Measurements from ENCODE around the gene SKOR1. TPM values are rescaled to one million over a fixed set of nuclear protein-coding genes. Genes with fewer than 3 reads are reported as not detected.

The SKOR1 gene
- total and polyA plus RNA-seq, 2 of the 4 experiments (the other 2 are of a cell fraction), result 0.03 TPM; not detected in 1

- H3K79me1 ChIP-seq (ENCODE audit: low read depth in 1 of 2, low read length in 2 of 2), result no peaks in the 10 kb centered on the region
- intact Hi-C loops (cut with micrococcal nuclease), result no loop called here
Measured at GRCh38 chr15:67781907-67782690, 43.2 kb upstream of the SKOR1 start.

More at GRCh38 chr15:67781907-67782690, 43.2 kb upstream of the SKOR1 start:
- POLR2A ChIA-PET (ENCODE audit: unreplicated experiment), result no interaction called here
- Histone ChIP-seq H4K8ac (ENCODE audit: low read depth in 2 of 2, low read length in 2 of 2) (no peak overlapping the region), H3K9me1 (ENCODE audit: insufficient read depth, low read length) (peaks cover under 1% of the 10 kb centered on the region; the same call in 1 of the 2 replicates), H3K4me1 (ENCODE audit: control insufficient read depth, insufficient read depth, low read length) (no peaks in the 10 kb centered on the region), H2BK20ac (ENCODE audit: low read depth, low read length) (no peak overlapping the region), H2BK15ac (ENCODE audit: low read depth, low read length) (no peak overlapping the region), H2AFZ (replicated peaks; ENCODE audit: low read length, poor library complexity) (no peak overlapping the region), H3K14ac (replicated peaks; ENCODE audit: low read depth, low read length) (no peak overlapping the region), H3K4me2 (ENCODE audit: low read depth, low read length) (no peak overlapping the region), H3K4ac (ENCODE audit: low read depth, low read length) (no peak overlapping the region), H3K23ac (ENCODE audit: low read depth, low read length) (no peak overlapping the region), H4K20me1 (ENCODE audit: insufficient read depth, low read length) (0 out of 2 replicates have a peak, but pooled peaks cover 3% of the 10 kb centered on the region), H2BK5ac (ENCODE audit: low read depth, low read length, poor library complexity, severe bottlenecking) (no peak overlapping the region), H3K27ac (ENCODE audit: insufficient read depth, low read length) (no peak overlapping the region), H3K36me3 (ENCODE audit: control insufficient read depth, insufficient read depth, low read length) (peaks cover 4% of the 10 kb centered on the region; the same call in 1 of the 2 replicates), H3K27me3 (ENCODE audit: control insufficient read depth, insufficient read depth, low read length) (no peaks in the 10 kb centered on the region), H2AK9ac (replicated peaks; ENCODE audit: low read depth, low read length, poor library complexity) (no peak overlapping the region), H4K5ac (ENCODE audit: low read depth, low read length) (no peak overlapping the region), H3K56ac (ENCODE audit: extremely low read depth, insufficient read depth, low read length) (no peak overlapping the region), H2BK120ac (ENCODE audit: low read depth, low read length) (no peak overlapping the region), H4K91ac (ENCODE audit: insufficient read depth, low read depth, low read length) (no peak overlapping the region), H3K9ac (ENCODE audit: low read depth, low read length) (no peak overlapping the region), H3K18ac (ENCODE audit: low read depth, low read length) (no peak overlapping the region), H3K4me3 (ENCODE audit: insufficient read depth, low read depth, low read length) (no peak overlapping the region), H2AK5ac (ENCODE audit: low read depth, low read length) (no peak overlapping the region), H3K9me3 (ENCODE audit: control insufficient read depth, insufficient read depth, low read length) (no peaks in the 10 kb centered on the region)
- DNase-seq (no peak), ATAC-seq (ENCODE audit: low read depth) (no peak)
- in situ Hi-C loops (cut with MboI; ENCODE audit: low sequenced_read_pairs) (no loop called here), dilution Hi-C loops (cut with HindIII; ENCODE audit: low sequenced_read_pairs, unreplicated experiment) (no loop called here)
- BruUV-seq (replicated peaks), result no TSS peak
- WGBS, 2 experiments (ENCODE audit: extremely low coverage in 2 of 2, insufficient read length in 1 of 2), result 39% methylated on average over 2 of the region's 10 CpGs; no CpG with 5 or more reads in 1 of the 2 experiments
- CTCF ChIA-PET, result interaction anchor here (0.6 kb wide), 1 partner anchor 128 kb away, joined by 3 read pairs; no protein-coding TSS in a partner anchor
- peak; percentile 78 for TF ChIP-seq MAFK (IDR thresholded peaks at IDR 0.05; ENCODE audit: low read depth, low read length)
- no peak for TF ChIP-seq CTCF (conservative IDR thresholded peaks at IDR 0.05; ENCODE audit: low read depth, low read length)
